ENCODE measurements around the gene VPS72.
"Not testable (repeated sequence)": the region's sequence is repeated elsewhere in the genome, so short reads cannot be mapped to it uniquely, and the experiment has no call there.

Gene VPS72, protein sequence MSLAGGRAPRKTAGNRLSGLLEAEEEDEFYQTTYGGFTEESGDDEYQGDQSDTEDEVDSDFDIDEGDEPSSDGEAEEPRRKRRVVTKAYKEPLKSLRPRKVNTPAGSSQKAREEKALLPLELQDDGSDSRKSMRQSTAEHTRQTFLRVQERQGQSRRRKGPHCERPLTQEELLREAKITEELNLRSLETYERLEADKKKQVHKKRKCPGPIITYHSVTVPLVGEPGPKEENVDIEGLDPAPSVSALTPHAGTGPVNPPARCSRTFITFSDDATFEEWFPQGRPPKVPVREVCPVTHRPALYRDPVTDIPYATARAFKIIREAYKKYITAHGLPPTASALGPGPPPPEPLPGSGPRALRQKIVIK

GRCh38 chr1:151189637-151190445 is at the start of gene VPS72:
Gene VPS72 (minus strand): TSS chr1:151190197. CDS start chr1:151190121, 76 bp downstream.
- peak; percentile 58 for DNase-seq (ENCODE audit: low read depth, low spot score)

GRCh38 chr1:151238467-151238739 is 48.4 kb upstream of the VPS72 start:
- DNase-seq (ENCODE audit: low read depth, low spot score): peak; percentile 24

- no peak for DNase-seq (ENCODE audit: low read depth, low spot score)
These were observed 47.9 kb upstream of the VPS72 start for GRCh38 chr1:151237678-151238466.

DNA sequence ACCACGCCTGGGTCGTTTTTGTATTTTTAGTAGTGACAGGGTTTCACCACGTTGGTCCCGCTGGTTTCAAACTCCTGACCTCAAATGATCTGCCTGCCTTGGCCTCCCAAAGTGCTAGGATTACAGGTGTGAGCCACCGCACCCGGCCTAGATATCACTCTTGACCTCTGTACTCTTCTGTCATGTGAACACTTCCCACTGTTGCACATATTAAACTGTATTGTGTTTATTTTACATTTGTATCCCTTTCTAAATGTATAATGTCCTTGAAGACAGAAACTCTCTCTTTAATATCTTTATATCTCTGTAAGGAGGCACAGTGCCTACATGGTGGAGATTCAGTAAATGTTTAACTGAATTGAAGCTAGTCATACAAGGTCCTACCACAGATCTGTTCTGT is 45.2 kb upstream of the VPS72 start:
- DNase-seq (ENCODE audit: low read depth, low spot score): no peak

- DNase-seq (ENCODE audit: low read depth, low spot score): no peak
These were observed 32.1 kb upstream of the VPS72 start for GRCh38 chr1:151222130-151222529.

DNA sequence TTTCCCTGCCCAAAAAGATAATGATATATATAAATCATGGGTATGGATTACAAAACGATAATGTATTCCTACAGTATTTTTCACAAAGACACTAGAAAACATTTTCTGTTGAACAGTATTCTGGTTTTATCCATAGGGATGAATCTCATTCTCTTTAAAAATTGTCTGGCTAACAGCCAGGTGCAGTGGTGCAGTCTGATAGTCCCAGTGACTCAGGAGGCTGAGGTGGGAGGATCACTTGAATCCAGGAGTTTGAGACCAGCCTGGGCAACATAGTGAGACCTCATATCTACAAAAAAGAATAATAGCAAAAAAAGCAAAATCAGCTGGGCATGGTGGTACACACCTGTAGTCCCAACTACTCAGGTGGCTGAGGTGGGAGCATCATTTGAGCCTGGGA is 31.6 kb upstream of the VPS72 start:
- DNase-seq (ENCODE audit: low read depth, low spot score): no peak

- no peak for DNase-seq (ENCODE audit: low read depth, low spot score)
These were observed 23.6 kb upstream of the VPS72 start for GRCh38 chr1:151213560-151213959.

GRCh38 chr1:151211972-151212705 is 22.1 kb upstream of the VPS72 start:
- DNase-seq (ENCODE audit: low read depth, low spot score): no peak

GRCh38 chr1:151210830-151211229 is 20.8 kb upstream of the VPS72 start:
- DNase-seq (ENCODE audit: low read depth, low spot score): no peak

- DNase-seq (ENCODE audit: low read depth, low spot score): not testable (repeated sequence)
These were observed 15.5 kb upstream of the VPS72 start for GRCh38 chr1:151205381-151205965.

- DNase-seq (ENCODE audit: low read depth, low spot score): no peak
These were observed 10.0 kb upstream of the VPS72 start for GRCh38 chr1:151199873-151200581.

- DNase-seq (ENCODE audit: low read depth, low spot score): peak; percentile 94
These were observed 8.5 kb upstream of the VPS72 start, which contains the start of gene PIP5K1A for GRCh38 chr1:151198254-151199127. Gene PIP5K1A (plus strand): TSS chr1:151198552. CDS start chr1:151198997, 445 bp downstream.

- no peak for DNase-seq (ENCODE audit: low read depth, low spot score)
These were observed 7.9 kb upstream of the VPS72 start for GRCh38 chr1:151197863-151198253.

DNA sequence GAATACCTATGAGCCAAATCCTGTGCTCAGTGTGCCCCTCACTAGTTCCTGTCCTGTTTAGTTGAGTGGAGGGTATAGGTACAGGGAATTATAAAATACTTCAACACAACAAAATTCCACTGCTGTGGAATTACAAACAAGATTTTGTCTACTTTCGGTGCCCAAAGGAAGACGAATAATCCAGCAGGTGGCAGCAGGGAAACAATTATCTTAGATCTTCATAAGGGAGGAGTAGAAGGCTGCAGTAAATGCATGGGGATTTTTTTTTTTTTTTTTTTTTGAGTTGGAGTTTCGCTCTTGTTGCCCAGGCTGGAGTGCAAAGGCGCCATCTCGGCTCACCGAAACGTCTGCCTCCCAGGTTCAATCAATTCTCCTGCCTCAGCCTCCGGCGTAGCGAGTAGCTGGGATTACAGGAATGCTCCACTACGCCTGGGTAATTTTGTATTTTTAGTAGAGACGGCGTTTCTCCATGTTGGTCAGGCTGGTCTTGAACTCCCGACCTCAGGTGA is 6.3 kb upstream of the VPS72 start:
- DNase-seq (ENCODE audit: low read depth, low spot score): peak; percentile 79

DNA sequence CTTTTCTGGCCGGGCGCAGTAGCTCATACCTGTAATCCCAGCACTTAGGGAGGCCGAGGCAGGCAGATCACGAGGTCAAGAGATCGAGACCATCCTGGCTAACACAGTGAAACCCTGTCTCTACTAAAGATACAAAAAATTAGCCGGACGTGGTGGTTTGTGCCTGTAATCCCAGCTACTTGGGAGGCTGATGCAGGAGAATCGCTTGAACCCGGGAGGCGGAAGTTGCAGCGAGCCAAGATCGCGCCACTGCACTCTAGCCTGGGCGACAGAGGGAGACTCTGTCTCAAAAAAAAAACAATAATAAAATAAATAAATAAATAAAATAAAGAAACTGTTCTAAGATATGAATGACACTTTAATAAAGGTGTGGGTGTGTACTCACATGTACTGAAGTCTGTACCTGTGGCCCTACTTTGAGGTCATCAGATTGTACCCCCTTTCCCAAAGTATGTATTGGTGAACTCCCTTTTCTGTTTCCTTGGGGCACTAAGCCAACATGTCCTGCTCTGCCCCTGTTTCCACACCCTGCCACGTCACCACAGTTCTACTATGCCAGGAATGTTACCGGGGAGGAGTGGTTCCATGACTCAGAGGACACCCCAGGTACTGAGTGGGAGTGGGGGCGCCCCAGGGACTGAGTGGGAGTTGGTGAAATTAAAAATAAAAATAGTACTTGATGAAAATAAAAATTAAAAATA is 5.0 kb upstream of the VPS72 start:
- not testable (repeated sequence) for DNase-seq (ENCODE audit: low read depth, low spot score)

GRCh38 chr1:151193856-151194255 is 3.9 kb upstream of the VPS72 start:
- no peak for DNase-seq (ENCODE audit: low read depth, low spot score)

DNA sequence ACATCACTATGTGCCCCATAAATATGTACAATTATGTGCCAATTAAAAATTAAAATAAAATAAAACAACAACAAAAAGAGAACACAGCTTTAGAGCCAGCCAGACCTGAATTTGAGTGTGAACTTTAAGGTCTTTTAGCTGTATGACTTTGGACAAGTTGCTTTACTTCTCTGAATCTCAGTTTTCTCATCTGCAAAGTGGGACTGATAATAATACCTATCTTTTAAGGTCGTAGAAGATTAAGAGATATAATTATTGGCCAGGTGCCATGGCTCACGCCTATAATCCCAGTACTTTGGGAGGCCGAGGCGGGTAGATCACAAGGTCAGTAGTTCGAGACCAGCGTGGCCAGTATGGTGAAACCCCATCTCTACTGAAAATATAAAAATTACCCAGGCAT is 3.3 kb upstream of the VPS72 start:
- no peak for DNase-seq (ENCODE audit: low read depth, low spot score)

GRCh38 chr1:151192047-151192446 is 2.0 kb upstream of the VPS72 start:
- DNase-seq (ENCODE audit: low read depth, low spot score): no peak

DNA sequence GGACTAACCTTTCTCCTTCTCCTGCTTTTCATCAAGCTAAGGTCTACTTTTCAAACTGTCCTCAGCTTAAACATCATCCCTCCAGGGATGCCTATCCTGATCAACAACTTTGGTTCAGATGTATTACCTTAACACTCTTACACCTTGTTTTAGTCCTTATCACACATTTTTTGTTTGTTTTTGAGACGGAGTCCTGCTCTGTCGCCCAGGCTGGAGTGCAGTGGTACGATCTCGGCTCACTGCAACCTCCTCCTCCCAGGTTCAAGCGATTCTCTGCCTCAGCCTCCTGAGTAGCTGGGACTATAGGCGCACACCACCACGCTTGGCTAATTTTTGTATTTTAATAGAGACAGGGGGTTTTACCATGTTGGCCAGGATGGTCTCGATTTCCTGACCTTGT is 1.3 kb downstream of the VPS72 start:
- DNase-seq (ENCODE audit: low read depth, low spot score): not testable (repeated sequence)
